Epidermal melanocyte (primary cell): ENCODE measurements around the gene CLVS2.

Experiments used
- DNase-seq: peaks from one replicate; pipeline ENCODE4 v3.0.0; 2011; ENCODE audit warnings: low spot score; ENCODE audit not compliant: insufficient read length

The CLVS2 gene

DNA sequence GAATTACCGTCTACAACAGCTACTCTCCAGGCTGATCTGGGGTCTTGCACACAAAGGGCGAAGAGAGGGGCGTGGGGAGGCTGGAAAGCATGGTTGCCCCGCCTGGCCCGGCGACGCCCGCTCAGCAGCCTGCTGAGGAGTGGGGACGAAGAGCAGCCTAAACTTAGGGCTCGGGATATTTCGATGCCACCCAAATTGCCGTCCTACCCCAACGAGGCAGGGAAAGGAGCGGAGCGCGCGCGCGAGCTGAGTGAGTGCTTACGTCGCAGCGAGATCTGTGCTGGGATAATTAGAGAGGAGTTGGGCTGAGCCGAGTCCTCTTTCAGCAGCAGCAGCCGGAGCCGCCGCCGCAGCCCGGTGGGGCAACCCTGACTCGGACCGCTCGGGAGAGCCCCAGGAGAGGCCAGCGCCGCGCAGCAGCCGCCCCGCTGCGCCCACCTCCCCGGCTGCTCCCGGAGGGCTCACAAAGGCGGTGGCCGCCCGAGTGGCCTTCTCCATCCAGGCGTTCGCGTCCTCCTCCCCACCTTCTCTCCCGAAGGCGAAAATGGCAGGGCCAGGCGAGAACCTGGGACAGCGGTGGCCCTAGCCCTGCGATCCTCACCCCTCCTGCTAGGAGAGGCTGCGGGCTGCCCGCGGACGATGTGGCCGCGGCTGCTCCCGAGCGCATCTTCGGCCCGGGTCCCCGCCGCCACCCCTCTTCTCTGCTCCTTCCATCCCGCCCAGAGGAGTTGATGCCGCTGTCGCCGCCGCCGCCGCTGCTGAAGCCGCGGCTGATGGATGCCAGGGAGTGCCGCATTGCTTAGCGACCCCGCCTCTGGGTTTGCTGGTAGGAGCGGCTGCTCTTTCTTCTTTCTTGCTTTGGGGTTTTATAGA lies at the start of gene CLVS2:
TSS of gene CLVS2 (plus strand) at position 315 of the 873 bp plus-strand sequence. CDS start 1,543 bp downstream, outside the sequence.
- DNase-seq: no peak

DNA sequence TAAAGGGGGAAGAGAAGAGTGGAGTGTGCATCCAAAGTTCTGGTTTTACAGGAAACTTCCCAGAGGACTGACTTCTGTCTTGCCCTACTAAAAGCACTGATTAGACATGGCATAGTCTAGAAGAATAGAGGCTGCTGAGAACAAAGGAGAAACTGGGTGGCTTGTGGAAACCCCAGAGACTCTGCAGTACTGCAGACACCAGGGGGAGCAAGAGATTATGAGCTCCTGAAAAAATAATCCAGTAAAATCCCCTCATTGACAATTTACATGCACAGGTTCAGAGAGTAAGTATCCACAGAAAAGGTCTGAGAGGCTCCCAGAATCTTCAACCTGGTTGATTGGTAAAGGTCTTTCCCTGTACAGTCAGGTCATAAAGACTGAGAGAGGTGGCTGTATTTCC lies 48.7 kb upstream of the CLVS2 start:
- no peak for DNase-seq

- no peak for DNase-seq
Measured at GRCh38 chr6:122953766-122954165, 42.3 kb upstream of the CLVS2 start.

DNA sequence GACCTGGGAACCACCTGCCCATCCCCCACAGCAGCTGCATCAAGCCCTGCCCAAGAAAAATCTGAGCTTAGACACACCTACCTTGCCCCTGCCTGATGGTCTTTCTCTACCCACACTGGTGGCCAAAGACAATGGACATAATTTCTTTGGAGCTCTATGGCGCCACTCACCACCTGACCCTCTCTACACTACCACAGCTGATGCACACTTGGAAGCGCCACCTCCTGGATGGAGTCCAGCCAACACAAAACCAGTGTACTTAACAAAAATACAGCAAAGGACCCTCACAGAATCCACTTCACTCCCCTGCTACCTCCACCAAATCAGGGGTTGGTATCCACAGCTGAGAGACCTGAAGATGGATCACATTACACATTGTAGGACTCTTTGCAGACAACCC lies 39.7 kb upstream of the CLVS2 start:
- DNase-seq: no peak

GRCh38 chr6:122962000-122962624 lies 33.9 kb upstream of the CLVS2 start:
- no peak for DNase-seq

GRCh38 chr6:122969999-122970533 lies 26.0 kb upstream of the CLVS2 start:
- DNase-seq: no peak

- DNase-seq: no peak
Measured at GRCh38 chr6:122977180-122977579, 18.9 kb upstream of the CLVS2 start.

DNA sequence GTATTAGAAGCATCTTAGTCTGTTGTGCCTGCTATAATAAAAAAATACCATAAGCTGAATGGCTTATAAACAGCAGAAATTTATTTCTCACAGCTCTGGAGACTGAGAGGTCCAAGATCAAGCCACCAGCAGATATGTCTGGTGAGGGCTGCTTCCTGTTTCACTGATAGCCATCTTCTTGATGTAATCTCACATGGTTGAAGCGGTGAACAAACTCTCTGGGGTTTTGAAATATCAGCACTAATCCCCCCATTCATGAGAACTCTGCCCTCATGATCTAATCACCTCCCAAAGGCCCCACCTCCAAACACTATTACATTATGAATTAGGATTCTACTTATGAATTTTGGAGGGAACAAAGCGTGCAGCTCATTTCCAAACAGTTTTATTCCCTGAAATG lies 11.6 kb upstream of the CLVS2 start:
- no peak for DNase-seq

DNA sequence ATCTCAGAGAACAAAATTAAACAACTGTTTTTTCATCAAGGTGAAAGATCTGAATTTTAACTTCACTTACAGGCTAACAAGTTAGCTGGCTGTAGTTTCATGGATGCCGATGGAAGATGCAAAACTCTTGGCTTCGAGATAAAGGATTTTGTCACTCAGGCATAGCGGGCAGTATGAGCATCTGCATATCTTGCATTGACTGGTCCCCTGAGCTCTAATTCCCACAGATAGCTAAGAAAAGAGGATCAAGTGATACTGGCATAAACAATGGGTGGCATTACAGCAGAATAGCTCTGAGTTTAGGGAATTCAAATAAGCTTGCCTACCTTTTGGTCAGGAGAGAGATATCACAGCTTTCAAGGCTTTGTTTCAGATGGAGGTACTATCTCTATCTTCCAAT lies 1.8 kb upstream of the CLVS2 start:
- DNase-seq: no peak

DNA sequence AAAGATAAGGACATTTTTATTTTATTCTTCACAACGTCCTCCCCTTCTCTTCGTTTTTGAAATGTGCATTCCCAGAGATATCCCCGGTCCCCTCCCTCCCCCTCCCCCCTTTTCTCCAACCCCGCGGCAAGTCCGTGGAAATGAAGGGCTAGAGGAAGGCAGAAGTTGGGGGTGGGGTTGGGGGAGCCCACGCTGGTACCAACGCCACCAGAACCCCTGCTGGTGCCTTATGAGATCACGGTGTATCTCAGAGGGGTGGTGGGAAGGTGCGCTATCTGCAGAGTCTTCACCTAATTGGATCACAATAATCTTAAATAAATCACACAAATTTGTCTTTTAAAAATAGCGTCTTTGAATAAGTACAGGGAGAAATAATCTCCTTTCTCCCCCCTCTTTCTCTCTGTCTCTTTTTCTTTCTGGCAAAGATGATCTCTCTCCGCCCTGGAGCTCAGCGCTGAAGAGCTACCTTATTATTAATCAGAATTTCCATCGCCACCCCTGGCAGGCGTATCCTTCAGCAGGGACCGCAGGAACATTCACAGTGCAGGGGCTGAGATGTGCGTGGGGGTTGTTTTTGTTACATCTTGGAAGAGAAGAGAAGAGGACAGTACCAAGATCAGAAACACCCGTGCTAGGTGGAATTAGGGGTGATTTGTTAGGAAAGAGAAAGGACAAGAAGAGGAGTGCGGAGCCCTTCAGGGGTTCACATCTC lies 915 bp downstream of the CLVS2 start:
- no peak for DNase-seq

GRCh38 chr6:122997541-122998150 lies 1.6 kb downstream of the CLVS2 start:
- DNase-seq: no peak

DNA sequence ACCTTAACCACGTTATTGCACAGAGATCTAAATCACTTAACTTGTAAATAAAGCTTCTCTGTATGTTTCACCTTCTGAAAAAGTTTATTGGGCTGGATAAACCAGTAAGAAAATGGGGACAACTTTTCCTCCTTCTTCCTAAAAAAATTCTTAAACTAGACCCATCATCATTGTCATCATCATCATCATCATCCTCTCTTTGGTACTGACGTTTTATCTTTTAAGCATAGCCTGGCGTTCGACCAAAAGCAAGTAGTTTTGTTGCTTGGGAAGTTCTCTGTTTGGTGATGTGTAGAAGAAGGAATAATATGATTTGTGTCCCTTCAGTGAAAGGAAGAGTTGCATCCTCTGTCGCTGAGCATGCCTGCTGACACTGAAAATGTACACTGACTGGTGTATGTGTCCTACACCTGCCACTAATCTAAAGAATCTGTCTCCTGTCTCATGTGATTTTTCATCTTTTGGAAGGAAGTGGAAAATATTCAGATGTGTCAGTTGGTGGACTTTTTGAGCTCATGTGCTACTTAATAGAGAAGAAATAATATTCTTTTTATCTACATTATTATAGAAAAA lies 2.5 kb downstream of the CLVS2 start:
- DNase-seq: no peak

DNA sequence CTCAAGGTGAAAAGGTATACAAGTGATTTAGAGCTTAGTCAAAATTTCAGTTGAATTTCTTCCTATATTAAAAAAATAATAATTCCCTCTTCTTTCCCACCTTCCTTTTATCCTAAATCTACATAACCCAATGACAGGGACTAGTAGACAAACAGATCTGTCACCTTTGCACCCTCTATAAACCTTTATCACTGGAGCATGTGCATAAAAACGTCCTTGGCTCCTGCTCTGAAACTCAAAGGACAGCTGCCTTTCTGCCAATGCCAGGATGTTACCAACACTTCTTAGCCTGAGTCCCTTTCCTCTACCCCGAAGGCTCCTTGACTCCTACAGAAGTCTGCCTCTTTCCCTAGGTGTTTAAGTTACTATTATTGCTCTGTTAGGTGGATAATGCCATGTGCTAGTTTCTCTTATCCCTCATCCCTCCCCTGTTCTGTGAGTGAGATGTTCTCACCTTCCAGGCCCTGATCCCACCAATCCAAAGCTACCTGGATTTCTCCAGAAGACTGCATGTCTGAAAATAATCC lies 4.3 kb downstream of the CLVS2 start:
- DNase-seq: no peak

DNA sequence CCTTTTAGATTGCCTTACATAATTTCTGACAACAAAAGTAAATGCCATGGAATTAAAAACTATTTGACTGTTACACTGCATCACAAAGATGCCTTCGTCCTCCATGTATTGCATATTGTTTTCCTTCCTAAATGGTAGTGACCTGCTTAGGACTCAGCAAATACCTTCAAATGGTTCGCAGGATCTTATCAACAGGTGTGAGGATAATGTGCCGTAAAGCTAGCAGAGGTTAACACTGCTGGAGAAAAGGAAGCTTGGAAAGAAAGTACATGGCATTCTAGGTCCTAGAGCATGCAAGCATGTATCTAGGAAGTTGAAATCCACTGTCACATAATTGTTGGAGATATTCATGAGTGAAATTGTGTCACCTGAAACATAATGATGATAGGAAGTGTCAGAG lies 5.5 kb downstream of the CLVS2 start:
- DNase-seq: no peak

- DNase-seq: no peak
Measured at GRCh38 chr6:123007885-123008284, 11.8 kb downstream of the CLVS2 start.

DNA sequence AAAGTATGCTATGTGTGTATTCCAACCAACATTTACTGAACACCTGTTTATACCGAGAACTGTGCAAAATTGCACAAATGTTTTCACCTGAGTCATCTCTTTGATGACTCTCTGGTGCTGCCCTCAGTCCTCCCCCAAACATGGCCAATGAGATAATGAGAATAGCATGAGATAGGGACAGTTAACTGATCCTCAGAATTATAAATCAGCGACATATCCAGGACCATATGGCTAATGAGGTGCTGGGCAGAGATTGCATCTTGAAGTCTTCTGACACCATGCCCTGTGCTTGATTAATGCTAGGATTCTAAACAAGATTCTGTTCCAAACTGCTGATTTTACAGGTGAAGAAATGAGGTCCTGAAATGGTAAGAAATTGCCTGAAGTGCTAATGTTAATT lies 13.0 kb downstream of the CLVS2 start:
- no peak for DNase-seq

- DNase-seq: no peak
Measured at GRCh38 chr6:123014835-123015234, 18.8 kb downstream of the CLVS2 start.

GRCh38 chr6:123016431-123017103 lies 20.5 kb downstream of the CLVS2 start:
- no peak for DNase-seq

DNA sequence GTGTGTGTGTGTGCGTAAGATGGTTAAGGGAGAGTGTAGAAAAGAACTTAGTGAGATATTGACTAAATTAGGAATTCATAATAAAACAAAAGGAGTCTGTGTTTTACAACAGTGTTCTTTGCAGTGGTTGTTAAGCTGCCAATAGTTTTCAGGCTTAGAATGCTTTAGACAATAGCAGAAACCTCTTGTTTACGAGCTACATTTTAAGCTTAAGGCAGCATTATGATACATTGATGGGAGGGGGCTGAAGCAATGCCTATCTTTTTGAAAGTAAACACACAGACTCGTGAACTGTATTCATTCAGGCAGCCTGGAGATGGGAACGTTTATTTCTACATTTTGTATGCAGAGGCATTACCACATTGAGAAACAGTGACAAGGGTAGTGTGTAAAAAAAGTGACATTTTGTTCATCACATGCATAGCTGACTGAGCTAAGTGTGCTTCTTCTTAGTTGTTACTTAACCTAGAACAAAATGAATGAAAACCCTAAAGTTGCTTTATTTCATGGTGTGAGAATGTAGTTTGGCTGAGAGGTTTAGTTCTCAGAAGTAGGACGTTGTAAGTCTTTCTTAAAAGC lies 21.2 kb downstream of the CLVS2 start:
- no peak for DNase-seq

GRCh38 chr6:123022975-123023374 lies 26.9 kb downstream of the CLVS2 start:
- no peak for DNase-seq
